ENCODE measurements around the gene INPP5A.

The INPP5A gene

GRCh38 chr10:132517951-132518521 lies 19.6 kb upstream of the INPP5A start:
- Histone ChIP-seq H3K4me3 (ENCODE audit: low read length) (no peak overlapping the region), H3K36me3 (replicated peaks; ENCODE audit: insufficient read depth, low read length) (no peaks in the 10 kb centered on the region), H3K27me3 (replicated peaks; ENCODE audit: insufficient read depth, low read length) (peaks cover 40% of the 10 kb centered on the region), H3K9me3 (replicated peaks; ENCODE audit: insufficient read depth, low read length) (no peaks in the 10 kb centered on the region), H3K9ac (ENCODE audit: low read length) (no peak overlapping the region), H4K20me1 (ENCODE audit: insufficient read depth, low read length) (no peaks in the 10 kb centered on the region), H3K27ac (ENCODE audit: low read length) (no peak overlapping the region), H3K79me2 (ENCODE audit: low read length) (no peaks in the 10 kb centered on the region), H3K4me1 (ENCODE audit: low read length) (no peaks in the 10 kb centered on the region), H3K9me2 (replicated peaks; ENCODE audit: insufficient read depth, low read length) (no peaks in the 10 kb centered on the region), H3K4me2 (ENCODE audit: low read depth, low read length) (no peak overlapping the region), H3F3A (ENCODE audit: insufficient read depth, low read length) (no peaks in the 10 kb centered on the region), H2AFZ (ENCODE audit: low read length) (no peak overlapping the region)
- no peak for DNase-seq
- no peak for TF ChIP-seq EZH2phosphoT487 (IDR thresholded peaks at IDR 0.05; ENCODE audit: low read length)
- no peak for TF ChIP-seq CTCF (IDR thresholded peaks at IDR 0.05; ENCODE audit: low read length)
- TF ChIP-seq EZH2 (optimal IDR thresholded peaks at IDR 0.05; ENCODE audit: low read depth, low read length), result no peak

GRCh38 chr10:132518572-132519381 lies 18.8 kb upstream of the INPP5A start:
- H3K9ac ChIP-seq (ENCODE audit: low read length), result no peak overlapping the region
- no peaks in the 10 kb centered on the region for H3K9me2 ChIP-seq (replicated peaks; ENCODE audit: insufficient read depth, low read length)
- DNase-seq, result no peak
- no peak for TF ChIP-seq EZH2 (optimal IDR thresholded peaks at IDR 0.05; ENCODE audit: low read depth, low read length)
- TF ChIP-seq EZH2phosphoT487 (IDR thresholded peaks at IDR 0.05; ENCODE audit: low read length), result no peak
- TF ChIP-seq CTCF (IDR thresholded peaks at IDR 0.05; ENCODE audit: low read length), result no peak
- H3K79me2 ChIP-seq (ENCODE audit: low read length), result no peaks in the 10 kb centered on the region
- no peak overlapping the region for H3K4me3 ChIP-seq (ENCODE audit: low read length)
- H3K27ac ChIP-seq (ENCODE audit: low read length), result no peak overlapping the region
- H3F3A ChIP-seq (ENCODE audit: insufficient read depth, low read length), result no peaks in the 10 kb centered on the region
- H3K9me3 ChIP-seq (replicated peaks; ENCODE audit: insufficient read depth, low read length), result no peaks in the 10 kb centered on the region
- H3K36me3 ChIP-seq (replicated peaks; ENCODE audit: insufficient read depth, low read length), result no peaks in the 10 kb centered on the region
- no peaks in the 10 kb centered on the region for H4K20me1 ChIP-seq (ENCODE audit: insufficient read depth, low read length)
- H3K4me2 ChIP-seq (ENCODE audit: low read depth, low read length), result no peak overlapping the region
- H3K27me3 ChIP-seq (replicated peaks; ENCODE audit: insufficient read depth, low read length), result peaks cover 48% of the 10 kb centered on the region
- no peaks in the 10 kb centered on the region for H3K4me1 ChIP-seq (ENCODE audit: low read length)
- H2AFZ ChIP-seq (ENCODE audit: low read length), result no peak overlapping the region

- Histone ChIP-seq H2AFZ (ENCODE audit: low read length) (no peak overlapping the region), H3K4me2 (ENCODE audit: low read depth, low read length) (no peak overlapping the region), H3K4me1 (ENCODE audit: low read length) (no peaks in the 10 kb centered on the region), H3K9ac (ENCODE audit: low read length) (no peak overlapping the region), H3K9me3 (replicated peaks; ENCODE audit: insufficient read depth, low read length) (no peaks in the 10 kb centered on the region), H3F3A (ENCODE audit: insufficient read depth, low read length) (no peaks in the 10 kb centered on the region), H3K36me3 (replicated peaks; ENCODE audit: insufficient read depth, low read length) (no peaks in the 10 kb centered on the region), H3K79me2 (ENCODE audit: low read length) (no peaks in the 10 kb centered on the region), H3K27me3 (replicated peaks; ENCODE audit: insufficient read depth, low read length) (peaks cover 56% of the 10 kb centered on the region), H3K27ac (ENCODE audit: low read length) (no peak overlapping the region), H4K20me1 (ENCODE audit: insufficient read depth, low read length) (no peaks in the 10 kb centered on the region), H3K4me3 (ENCODE audit: low read length) (no peak overlapping the region), H3K9me2 (replicated peaks; ENCODE audit: insufficient read depth, low read length) (no peaks in the 10 kb centered on the region)
- no peak for DNase-seq
- TF ChIP-seq EZH2 (optimal IDR thresholded peaks at IDR 0.05; ENCODE audit: low read depth, low read length) (no peak), EZH2phosphoT487 (IDR thresholded peaks at IDR 0.05; ENCODE audit: low read length) (no peak), CTCF (IDR thresholded peaks at IDR 0.05; ENCODE audit: low read length) (no peak)
Observed at GRCh38 chr10:132519382-132520176, 18.0 kb upstream of the INPP5A start.
